DOHH2 (cell line): Measurements from ENCODE around the gene RASAL2.

ENCODE experiments used
- CTCF ChIP-seq: fragments of 200-600 bp; sonication (generic); IDR thresholded peaks from one replicate; pipeline ENCODE4 v1.5.1; 2014; ENCODE audit warnings: antibody characterized with exemption, mild to moderate bottlenecking, low read depth, low read length; ENCODE audit not compliant: poor library complexity, severe bottlenecking
- EZH2phosphoT487 ChIP-seq: fragments of 200-600 bp; sonication (generic); IDR thresholded peaks from 2 replicates; pipeline ENCODE4 v1.6.1; 2017; ENCODE audit warnings: borderline replicate concordance, mild to moderate bottlenecking, antibody characterized with exemption, low read length, moderate library complexity, mixed read lengths

GRCh38 chr1:178196631-178197030 lies 102.7 kb downstream of the RASAL2 start:
- TF ChIP-seq CTCF (no peak), EZH2phosphoT487 (no peak)
